CD4-positive, alpha-beta T cell (primary cell): ENCODE results near the gene NAGK. TPM values are rescaled to one million over a fixed set of nuclear protein-coding genes. Genes with fewer than 3 reads are reported as not detected.
"Not testable (repeated sequence)": the region's sequence is repeated elsewhere in the genome, so short reads cannot be mapped to it uniquely, and the experiment has no call there.

Experiments used
- ATAC-seq: fragments of 200-7000 bp; cut with Tn5 transposase; one replicate; pipeline ENCODE4 v1.10.0; 2022; ENCODE audit warnings: mild to moderate bottlenecking; ENCODE audit not compliant: poor library complexity
- CTCF ChIA-PET: fragments of 350-600 bp; sonication (Branson Sonifier 250); formaldehyde crosslinking; loops from one replicate; lab custom pipeline; 2021; ENCODE audit warnings: antibody characterized with exemption, inconsistent platforms; lab: Charles Lee
- POLR2A ChIA-PET: fragments of 350-600 bp; sonication (Branson Sonifier 250); formaldehyde crosslinking; loops from one replicate; lab custom pipeline; 2021; ENCODE audit warnings: antibody characterized with exemption, inconsistent platforms; lab: Charles Lee
- DNase-seq, 14 experiments: peaks; one replicate each; pipeline ENCODE4 v3.0.0-alpha.2; 2013 to 2020; ENCODE audit warnings: mixed read lengths in 2 of 14
- H3K27ac ChIP-seq, 2 donors: one replicate each; pipeline versions ENCODE4 v1.5.1 to v1.7.0; 2013; ENCODE audit warnings: low read length in 2 of 2, low read depth in 1 of 2, mild to moderate bottlenecking in 1 of 2
- H3K27me3 ChIP-seq, 2 experiments: 1 replicate in 1 of 2; 2 replicates in 1 of 2; pipeline versions ENCODE4 v1.6.1 to v1.7.0; 2013; ENCODE audit warnings: low read length in 2 of 2, control low read depth in 1 of 2, mild to moderate bottlenecking in 1 of 2, moderate library complexity in 1 of 2; ENCODE audit not compliant: insufficient read depth in 2 of 2, control insufficient read depth in 1 of 2
- H3K36me3 ChIP-seq: one replicate; pipeline ENCODE4 v1.6.1; 2013; ENCODE audit warnings: low read length, control low read depth; ENCODE audit not compliant: insufficient read depth
- H3K4me1 ChIP-seq: one replicate; pipeline ENCODE4 v1.6.1; 2013; ENCODE audit warnings: low read length, control low read depth; ENCODE audit not compliant: insufficient read depth
- H3K4me3 ChIP-seq: one replicate; pipeline ENCODE4 v1.5.1; 2013; ENCODE audit warnings: mild to moderate bottlenecking, low read length, moderate library complexity
- H3K9me3 ChIP-seq, 2 experiments: 1 replicate in 1 of 2; 2 replicates in 1 of 2; pipeline versions ENCODE4 v1.6.1 to v1.7.0; 2013; ENCODE audit warnings: low read length in 2 of 2, mild to moderate bottlenecking in 2 of 2, control low read depth in 1 of 2, moderate library complexity in 1 of 2; ENCODE audit not compliant: control insufficient read depth in 1 of 2, insufficient read depth in 1 of 2
- H3K27ac Mint-ChIP-seq: one replicate; pipeline ENCODE4 v1.8.0; 2020; ENCODE audit warnings: mixed read lengths
- H3K27me3 Mint-ChIP-seq: one replicate; pipeline ENCODE4 v1.8.0; 2021; ENCODE audit warnings: mixed read lengths
- H3K36me3 Mint-ChIP-seq: one replicate; pipeline ENCODE4 v1.8.0; 2021; ENCODE audit warnings: low read depth, mixed read lengths
- H3K4me1 Mint-ChIP-seq: one replicate; pipeline ENCODE4 v1.8.0; 2021; ENCODE audit warnings: low read depth, mixed read lengths
- H3K4me3 Mint-ChIP-seq: one replicate; pipeline ENCODE4 v1.8.0; 2020; ENCODE audit warnings: mild to moderate bottlenecking, mixed read lengths
- H3K9me3 Mint-ChIP-seq: one replicate; pipeline ENCODE4 v1.8.0; 2020; ENCODE audit warnings: mixed read lengths
- intact Hi-C, 2 experiments: fragments of 100-400 bp; cut with DNase I in 1 of 2; cut with micrococcal nuclease in 1 of 2; formaldehyde crosslinking; loops; one replicate each; pipeline versions ENCODE4 v1.15.1 to v1.9.0; 2023 to 2025; cut with DNase I, micrococcal nuclease
- total RNA-seq, 174 experiments: library from RNA in 2 of 174; stranded (reverse) in 2 of 174; gene quantifications; one replicate each; pipeline ENCODE4 v1.2.3 and lab custom pipeline; 2021 to 2026
- TF ChIP-seq, protein P1 (sequence below): fragments of 200-600 bp; IDR thresholded peaks from one replicate; pipeline ENCODE4 v1.8.0; 2022; ENCODE audit warnings: antibody characterized with exemption, mild to moderate bottlenecking

Gene NAGK
- total RNA-seq, 2 experiments from 2014 or later = 62.3 to 73.3 TPM

DNA sequence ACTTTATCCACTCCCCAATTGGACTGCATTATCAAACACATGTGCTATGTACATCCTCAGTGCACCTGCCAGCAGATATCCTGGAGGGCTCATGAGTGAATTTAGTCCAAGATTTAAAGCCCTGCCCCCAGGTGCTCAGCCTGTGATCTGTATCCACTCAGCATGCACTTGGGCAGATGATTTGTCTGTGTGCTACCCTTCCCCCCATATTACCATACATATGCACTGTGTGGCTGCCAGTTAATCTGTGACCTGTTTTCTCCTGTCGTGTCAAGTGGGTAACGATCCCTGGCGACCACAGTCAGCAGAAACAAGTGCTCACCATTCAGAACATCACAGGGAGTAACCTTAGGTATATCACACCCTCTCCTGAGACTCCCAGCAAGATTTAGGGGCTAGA lies 10.2 kb downstream of the NAGK start:
- ATAC-seq (no peak), DNase-seq (no peak)
- Histone ChIP-seq H3K27ac (no peak overlapping the region), H3K27me3 (no peaks in the 10 kb centered on the region), H3K4me3 (no peak overlapping the region), H3K9me3 (no peaks in the 10 kb centered on the region), H3K36me3 (peaks cover 53% of the 10 kb centered on the region), H3K4me1 (peaks cover 16% of the 10 kb centered on the region)
- Mint-ChIP-seq H3K9me3 (no peaks in the 10 kb centered on the region), H3K4me3 (no peak overlapping the region), H3K36me3 (peaks cover 53% of the 10 kb centered on the region), H3K27me3 (no peaks in the 10 kb centered on the region), H3K4me1 (peaks cover 15% of the 10 kb centered on the region), H3K27ac (no peak overlapping the region)
- CTCF ChIA-PET = no interaction called here
- intact Hi-C loops = no loop called here
- POLR2A ChIA-PET = no interaction called here
- TF ChIP-seq, protein P1, sequence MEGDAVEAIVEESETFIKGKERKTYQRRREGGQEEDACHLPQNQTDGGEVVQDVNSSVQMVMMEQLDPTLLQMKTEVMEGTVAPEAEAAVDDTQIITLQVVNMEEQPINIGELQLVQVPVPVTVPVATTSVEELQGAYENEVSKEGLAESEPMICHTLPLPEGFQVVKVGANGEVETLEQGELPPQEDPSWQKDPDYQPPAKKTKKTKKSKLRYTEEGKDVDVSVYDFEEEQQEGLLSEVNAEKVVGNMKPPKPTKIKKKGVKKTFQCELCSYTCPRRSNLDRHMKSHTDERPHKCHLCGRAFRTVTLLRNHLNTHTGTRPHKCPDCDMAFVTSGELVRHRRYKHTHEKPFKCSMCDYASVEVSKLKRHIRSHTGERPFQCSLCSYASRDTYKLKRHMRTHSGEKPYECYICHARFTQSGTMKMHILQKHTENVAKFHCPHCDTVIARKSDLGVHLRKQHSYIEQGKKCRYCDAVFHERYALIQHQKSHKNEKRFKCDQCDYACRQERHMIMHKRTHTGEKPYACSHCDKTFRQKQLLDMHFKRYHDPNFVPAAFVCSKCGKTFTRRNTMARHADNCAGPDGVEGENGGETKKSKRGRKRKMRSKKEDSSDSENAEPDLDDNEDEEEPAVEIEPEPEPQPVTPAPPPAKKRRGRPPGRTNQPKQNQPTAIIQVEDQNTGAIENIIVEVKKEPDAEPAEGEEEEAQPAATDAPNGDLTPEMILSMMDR = no peak

DNA sequence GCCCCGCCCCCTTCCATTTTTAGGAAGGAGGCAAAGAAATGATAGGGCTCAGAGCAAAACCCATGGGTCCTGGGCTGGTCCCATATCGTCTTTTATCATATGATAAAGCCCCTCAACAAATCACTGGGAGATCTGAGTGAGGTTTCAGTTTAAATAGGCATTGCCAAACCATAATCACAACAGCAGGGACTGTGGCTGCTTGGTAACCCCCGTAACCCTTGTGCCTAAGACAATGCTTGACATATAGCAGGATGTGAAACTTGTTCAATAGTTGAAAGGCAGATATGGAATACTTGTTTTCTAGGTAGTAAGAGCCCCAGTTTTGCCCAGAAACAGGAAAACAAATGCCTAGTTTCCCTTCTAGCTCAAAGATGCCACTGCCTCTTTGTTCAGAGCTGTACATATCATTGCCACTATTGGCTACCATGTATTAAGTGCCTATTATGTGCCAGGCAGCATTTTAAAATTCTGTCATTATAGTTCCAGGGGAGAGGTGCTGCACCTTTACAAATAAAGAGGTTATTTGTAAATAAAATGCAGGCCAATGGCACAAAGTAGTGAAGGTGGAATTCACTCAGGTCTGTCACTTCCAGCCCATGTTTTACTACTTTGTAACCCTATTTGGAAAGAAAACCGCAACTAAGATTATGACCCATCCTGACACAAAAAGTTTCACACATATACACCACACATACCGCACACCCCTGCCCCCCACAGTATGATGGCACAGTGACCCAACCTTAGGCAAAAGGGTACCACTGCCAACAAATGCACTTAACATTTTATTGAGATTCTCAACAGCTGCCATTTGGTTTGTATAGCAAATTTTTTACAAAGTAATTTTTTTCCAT lies 14.2 kb downstream of the NAGK start:
- TF ChIP-seq, protein P1 = no peak
- Mint-ChIP-seq H3K4me3 (peak overlapping the region; percentile 34), H3K27ac (peak overlapping the region; percentile 39), H3K36me3 (peaks cover 16% of the 10 kb centered on the region), H3K4me1 (peaks cover 20% of the 10 kb centered on the region), H3K27me3 (no peaks in the 10 kb centered on the region), H3K9me3 (no peaks in the 10 kb centered on the region)
- DNase-seq (no peak), ATAC-seq (no peak)
- Histone ChIP-seq H3K4me1 (peaks cover 12% of the 10 kb centered on the region), H3K9me3 (no peaks in the 10 kb centered on the region), H3K4me3 (no peak overlapping the region), H3K36me3 (peaks cover 15% of the 10 kb centered on the region), H3K27me3 (no peaks in the 10 kb centered on the region), H3K27ac (peak overlapping the region in 1 of 2 donors; percentile 7)
- ChIA-PET CTCF (interaction anchor here (0.6 to 0.7 kb wide), 2 partner anchors 11 to 140 kb away, joined by 3 read pairs; no protein-coding TSS in a partner anchor), POLR2A (interaction anchor here (2.6 to 2.8 kb wide), 2 partner anchors 10 to 15 kb away, joined by 10 to 14 read pairs; partner anchors contain the start of gene NAGK)
- intact Hi-C loops = no loop called here

DNA sequence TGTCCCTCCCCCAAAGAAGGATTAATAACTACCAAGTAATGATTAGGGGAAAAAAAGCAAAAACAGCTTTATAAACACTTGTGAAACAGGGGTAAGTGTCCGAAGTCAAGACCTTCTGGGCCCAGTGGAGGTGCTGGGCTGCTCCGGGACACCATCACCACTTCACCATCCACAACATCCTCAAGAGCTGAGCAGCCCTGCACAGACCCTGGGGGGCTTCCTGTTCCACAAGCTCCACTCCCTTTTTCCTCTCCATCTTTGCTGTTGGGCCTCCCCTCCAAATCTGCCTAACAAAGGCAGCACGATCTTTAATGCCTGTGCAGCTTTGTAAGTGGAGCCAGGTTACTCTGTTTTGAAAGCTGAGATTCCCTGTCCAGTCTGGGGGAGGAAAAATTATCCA lies 14.8 kb downstream of the NAGK start:
- H3K36me3 Mint-ChIP-seq, H3K27ac Mint-ChIP-seq, H3K9me3 ChIP-seq, H3K27me3 ChIP-seq, H3K9me3 Mint-ChIP-seq, intact Hi-C loops, H3K4me3 Mint-ChIP-seq, H3K4me3 ChIP-seq, DNase-seq, H3K27me3 Mint-ChIP-seq, ATAC-seq, H3K27ac ChIP-seq, H3K36me3 ChIP-seq: not testable (repeated sequence)
- ChIA-PET POLR2A (interaction anchor here (2.6 to 2.8 kb wide), 2 partner anchors 11 to 15 kb away, joined by 10 to 14 read pairs; partner anchors contain the start of gene NAGK), CTCF (interaction anchor here (0.6 kb wide), 1 partner anchor 139 kb away, joined by 3 read pairs; no protein-coding TSS in a partner anchor)
- H3K4me1 ChIP-seq = peaks cover 12% of the 10 kb centered on the region
- H3K4me1 Mint-ChIP-seq = peaks cover 20% of the 10 kb centered on the region

DNA sequence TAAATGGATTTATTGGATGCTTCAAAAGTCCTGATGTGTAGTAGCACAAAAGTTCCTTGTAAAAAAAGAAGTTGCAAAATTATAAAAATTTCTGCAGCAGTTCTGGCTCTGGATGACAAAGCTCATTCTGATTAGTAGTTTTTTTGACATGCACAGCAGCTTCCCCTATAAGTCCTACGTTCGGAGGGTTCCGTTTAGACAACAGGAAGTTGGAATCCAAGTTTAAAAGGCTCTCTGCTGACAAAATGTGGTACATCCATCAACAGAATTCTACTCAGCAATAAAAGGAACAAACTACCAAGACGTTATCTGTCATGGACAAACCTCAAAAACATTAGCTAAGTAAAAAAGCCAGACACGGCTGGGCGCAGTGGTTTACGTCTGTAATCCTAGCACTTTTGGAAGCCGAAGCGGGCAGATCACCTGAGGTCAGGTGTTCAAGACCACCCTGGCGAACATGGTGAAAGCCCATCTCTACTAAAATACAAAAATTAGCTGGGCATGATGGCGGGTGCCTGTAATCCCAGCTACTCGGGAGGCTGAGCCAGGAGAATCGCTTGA lies 15.4 kb downstream of the NAGK start:
- H3K36me3 ChIP-seq, H3K27ac ChIP-seq, DNase-seq, H3K27me3 ChIP-seq, H3K9me3 Mint-ChIP-seq, H3K36me3 Mint-ChIP-seq, H3K27me3 Mint-ChIP-seq, intact Hi-C loops, H3K9me3 ChIP-seq: not testable (repeated sequence)
- peak overlapping the region; percentile 19 for H3K4me3 ChIP-seq
- Mint-ChIP-seq H3K4me3 (peak overlapping the region; percentile 60), H3K27ac (peak overlapping the region; percentile 66), H3K4me1 (peaks cover 20% of the 10 kb centered on the region)
- peaks cover 12% of the 10 kb centered on the region for H3K4me1 ChIP-seq
- ATAC-seq = peak; percentile 68
- POLR2A ChIA-PET = interaction anchor here (2.6 to 2.8 kb wide), 2 partner anchors 12 to 16 kb away, joined by 10 to 14 read pairs; partner anchors contain the start of gene NAGK
- CTCF ChIA-PET = interaction anchor here (0.7 kb wide), 1 partner anchor 212 kb away, joined by 3 read pairs; no protein-coding TSS in a partner anchor

DNA sequence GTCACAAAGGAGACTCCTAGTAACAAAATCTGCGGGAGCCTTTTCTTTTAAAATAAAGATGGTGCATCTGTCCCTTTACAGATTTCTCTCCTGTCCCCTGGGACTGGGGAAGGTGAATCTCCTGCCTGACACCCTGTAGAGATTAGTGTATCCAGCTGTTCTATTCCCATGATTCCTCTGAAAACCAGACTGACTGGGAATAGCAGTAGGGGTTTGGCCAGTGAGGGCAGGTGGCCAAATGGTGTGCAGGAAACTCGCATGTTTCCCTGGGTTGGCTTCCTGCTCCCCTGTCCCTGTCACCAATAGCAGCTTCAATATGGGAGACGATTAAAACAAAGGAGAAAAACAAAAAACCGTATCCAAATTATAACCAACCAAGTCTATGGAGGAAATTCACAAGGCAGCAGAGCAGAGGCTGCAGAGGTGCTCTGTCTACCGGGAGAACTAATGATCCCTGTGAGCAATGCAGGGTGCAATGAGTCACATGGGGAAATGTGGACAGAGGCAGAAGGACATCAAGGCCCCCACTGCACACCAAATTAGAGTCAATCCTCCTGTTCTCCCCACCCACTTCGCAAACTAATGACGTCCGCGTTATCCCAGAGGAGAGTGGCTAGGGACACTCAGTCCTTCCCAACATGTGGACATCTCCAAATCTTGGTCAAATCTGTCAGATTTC lies 17.0 kb downstream of the NAGK start:
- H3K4me3 ChIP-seq, H3K9me3 ChIP-seq, H3K27ac ChIP-seq, H3K36me3 Mint-ChIP-seq, H3K9me3 Mint-ChIP-seq, DNase-seq, H3K4me3 Mint-ChIP-seq, H3K36me3 ChIP-seq, ATAC-seq, intact Hi-C loops, H3K27me3 Mint-ChIP-seq, CTCF ChIA-PET, H3K27me3 ChIP-seq, H3K27ac Mint-ChIP-seq: not testable (repeated sequence)
- peaks cover 12% of the 10 kb centered on the region for H3K4me1 ChIP-seq
- POLR2A ChIA-PET = interaction anchor here (2.8 kb wide), 1 partner anchor 13 kb away, joined by 10 read pairs; no protein-coding TSS in a partner anchor
- peaks cover 20% of the 10 kb centered on the region for H3K4me1 Mint-ChIP-seq
